Measurements from ENCODE around the gene SHISAL1.

The SHISAL1 gene

DNA sequence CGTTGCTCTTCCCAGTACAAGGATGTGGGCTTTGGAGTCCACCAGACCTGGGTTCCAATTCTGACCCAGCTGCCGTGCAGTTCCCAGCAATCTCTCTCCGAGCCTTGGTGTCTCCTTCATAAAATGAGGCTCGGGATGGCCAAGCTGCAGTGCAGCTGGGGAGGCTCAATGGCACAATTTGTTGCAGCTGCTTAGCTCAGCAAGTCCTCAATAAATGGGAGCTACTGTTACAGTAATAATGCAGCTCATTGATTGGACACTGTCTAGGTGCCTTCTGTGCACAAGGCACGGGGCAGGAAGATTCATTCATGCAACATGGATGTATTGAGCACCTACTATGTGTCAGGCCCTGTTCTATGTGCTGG is 37.1 kb downstream of the SHISAL1 start:
- Histone ChIP-seq H3K4me2 (ENCODE audit: low read length) (no peak overlapping the region), H3K9ac (no peak overlapping the region), H2AFZ (no peak overlapping the region), H3K9me3 (ENCODE audit: control insufficient read depth, low read length) (no peaks in the 10 kb centered on the region), H3K27me3 (ENCODE audit: control insufficient read depth, insufficient read depth, low read length) (no peaks in the 10 kb centered on the region), H3K27ac (no peak overlapping the region), H3K79me2 (no peaks in the 10 kb centered on the region), H3K36me3 (ENCODE audit: control insufficient read depth, insufficient read depth, low read length) (no peaks in the 10 kb centered on the region), H3K4me3 (ENCODE audit: low read depth, low read length) (no peak overlapping the region), H3K4me1 (no peaks in the 10 kb centered on the region)
- TF ChIP-seq, protein P1, sequence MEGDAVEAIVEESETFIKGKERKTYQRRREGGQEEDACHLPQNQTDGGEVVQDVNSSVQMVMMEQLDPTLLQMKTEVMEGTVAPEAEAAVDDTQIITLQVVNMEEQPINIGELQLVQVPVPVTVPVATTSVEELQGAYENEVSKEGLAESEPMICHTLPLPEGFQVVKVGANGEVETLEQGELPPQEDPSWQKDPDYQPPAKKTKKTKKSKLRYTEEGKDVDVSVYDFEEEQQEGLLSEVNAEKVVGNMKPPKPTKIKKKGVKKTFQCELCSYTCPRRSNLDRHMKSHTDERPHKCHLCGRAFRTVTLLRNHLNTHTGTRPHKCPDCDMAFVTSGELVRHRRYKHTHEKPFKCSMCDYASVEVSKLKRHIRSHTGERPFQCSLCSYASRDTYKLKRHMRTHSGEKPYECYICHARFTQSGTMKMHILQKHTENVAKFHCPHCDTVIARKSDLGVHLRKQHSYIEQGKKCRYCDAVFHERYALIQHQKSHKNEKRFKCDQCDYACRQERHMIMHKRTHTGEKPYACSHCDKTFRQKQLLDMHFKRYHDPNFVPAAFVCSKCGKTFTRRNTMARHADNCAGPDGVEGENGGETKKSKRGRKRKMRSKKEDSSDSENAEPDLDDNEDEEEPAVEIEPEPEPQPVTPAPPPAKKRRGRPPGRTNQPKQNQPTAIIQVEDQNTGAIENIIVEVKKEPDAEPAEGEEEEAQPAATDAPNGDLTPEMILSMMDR (IDR thresholded peaks at IDR 0.05): no peak

DNA sequence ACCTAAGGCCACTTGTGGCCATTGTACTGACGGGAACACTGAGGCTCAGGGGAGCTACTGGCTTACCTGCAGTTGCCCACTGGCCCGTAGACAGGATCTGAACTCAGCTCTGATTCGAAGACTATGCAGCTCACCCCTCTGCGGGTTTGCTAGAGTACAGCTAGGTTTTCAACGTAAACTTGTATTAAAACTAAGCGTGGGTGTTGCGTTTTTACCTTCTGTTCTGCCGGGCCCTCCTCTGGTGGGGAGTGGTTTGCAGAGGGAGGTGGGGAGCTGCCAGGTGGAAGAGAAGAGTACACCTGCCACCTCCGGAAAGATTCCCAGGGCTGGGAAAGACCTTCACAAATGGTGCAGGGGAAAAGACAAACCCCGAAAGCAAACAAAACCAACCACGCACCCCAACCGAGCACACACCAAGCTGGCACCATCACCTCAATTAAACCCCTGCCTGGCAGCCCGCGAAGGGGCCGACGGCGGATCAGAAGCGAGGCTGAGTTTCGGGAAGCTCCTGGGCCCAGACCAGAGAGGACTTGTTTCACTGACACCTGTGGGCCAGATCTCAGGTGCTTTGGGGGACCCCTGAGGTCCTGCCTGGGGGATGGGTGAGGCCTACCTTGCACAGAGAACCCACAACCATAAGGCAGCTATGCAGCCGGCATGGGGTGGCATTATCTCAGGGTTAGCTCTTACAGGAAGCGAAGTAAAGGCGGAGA is 37.7 kb downstream of the SHISAL1 start:
- Histone ChIP-seq H3K9me3 (ENCODE audit: control insufficient read depth, low read length) (no peaks in the 10 kb centered on the region), H3K36me3 (ENCODE audit: control insufficient read depth, insufficient read depth, low read length) (no peaks in the 10 kb centered on the region), H3K79me2 (no peaks in the 10 kb centered on the region), H3K27ac (no peak overlapping the region), H3K27me3 (ENCODE audit: control insufficient read depth, insufficient read depth, low read length) (no peaks in the 10 kb centered on the region), H3K4me1 (no peaks in the 10 kb centered on the region), H3K4me3 (ENCODE audit: low read depth, low read length) (no peak overlapping the region), H3K9ac (no peak overlapping the region), H2AFZ (no peak overlapping the region), H3K4me2 (ENCODE audit: low read length) (no peak overlapping the region)
- TF ChIP-seq, protein P1 (IDR thresholded peaks at IDR 0.05): no peak

DNA sequence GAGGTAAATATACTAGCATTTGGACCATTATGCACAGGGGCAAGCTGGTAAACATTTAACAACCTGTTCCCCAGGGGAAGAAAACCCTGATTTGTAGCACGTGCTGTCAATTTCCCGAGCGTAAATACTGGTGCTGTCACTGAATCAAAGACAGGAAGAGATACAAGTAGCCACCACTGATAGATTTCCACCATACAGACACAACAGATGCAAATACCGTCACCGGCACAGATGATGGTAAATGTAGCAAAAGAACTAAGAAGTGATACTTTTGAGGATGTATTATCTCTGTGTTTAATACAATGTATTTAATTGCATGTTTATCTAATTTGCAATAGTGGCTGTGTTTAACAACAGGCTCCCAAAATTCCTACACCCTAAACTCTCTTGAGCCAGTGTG is 39.6 kb downstream of the SHISAL1 start:
- no peaks in the 10 kb centered on the region for H3K79me2 ChIP-seq
- no peak overlapping the region for H2AFZ ChIP-seq
- H3K27me3 ChIP-seq (ENCODE audit: control insufficient read depth, insufficient read depth, low read length): no peaks in the 10 kb centered on the region
- no peak overlapping the region for H3K9ac ChIP-seq
- no peak overlapping the region for H3K4me3 ChIP-seq (ENCODE audit: low read depth, low read length)
- H3K9me3 ChIP-seq (ENCODE audit: control insufficient read depth, low read length): no peaks in the 10 kb centered on the region
- H3K4me1 ChIP-seq: no peaks in the 10 kb centered on the region
- H3K36me3 ChIP-seq (ENCODE audit: control insufficient read depth, insufficient read depth, low read length): no peaks in the 10 kb centered on the region
- no peak overlapping the region for H3K27ac ChIP-seq
- H3K4me2 ChIP-seq (ENCODE audit: low read length): no peak overlapping the region
- TF ChIP-seq, protein P1 (IDR thresholded peaks at IDR 0.05): no peak

DNA sequence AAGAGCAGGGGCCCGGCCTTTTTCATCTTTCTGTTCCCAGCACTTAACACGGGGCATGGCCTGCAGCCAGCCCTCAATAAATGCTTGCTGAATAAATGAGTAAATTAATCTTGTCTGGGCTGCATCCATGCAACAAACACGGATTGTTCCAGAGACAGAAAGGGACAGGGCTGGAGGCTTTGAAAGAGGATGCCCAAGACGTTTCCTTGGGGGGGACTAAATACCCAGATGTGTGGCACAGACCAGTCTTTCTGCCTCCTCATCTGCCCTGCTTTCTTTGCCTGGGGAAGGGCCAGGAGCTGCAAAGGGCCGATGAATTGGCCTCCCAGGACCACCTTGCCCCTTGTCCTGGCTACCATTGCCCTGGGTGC is 40.4 kb downstream of the SHISAL1 start:
- H3K27ac ChIP-seq: no peak overlapping the region
- H3K36me3 ChIP-seq (ENCODE audit: control insufficient read depth, insufficient read depth, low read length): no peaks in the 10 kb centered on the region
- no peaks in the 10 kb centered on the region for H3K9me3 ChIP-seq (ENCODE audit: control insufficient read depth, low read length)
- TF ChIP-seq, protein P1 (IDR thresholded peaks at IDR 0.05): no peak
- no peaks in the 10 kb centered on the region for H3K4me1 ChIP-seq
- no peak overlapping the region for H3K4me2 ChIP-seq (ENCODE audit: low read length)
- H3K27me3 ChIP-seq (ENCODE audit: control insufficient read depth, insufficient read depth, low read length): no peaks in the 10 kb centered on the region
- H2AFZ ChIP-seq: no peak overlapping the region
- H3K4me3 ChIP-seq (ENCODE audit: low read depth, low read length): no peak overlapping the region
- no peak overlapping the region for H3K9ac ChIP-seq
- H3K79me2 ChIP-seq: no peaks in the 10 kb centered on the region

DNA sequence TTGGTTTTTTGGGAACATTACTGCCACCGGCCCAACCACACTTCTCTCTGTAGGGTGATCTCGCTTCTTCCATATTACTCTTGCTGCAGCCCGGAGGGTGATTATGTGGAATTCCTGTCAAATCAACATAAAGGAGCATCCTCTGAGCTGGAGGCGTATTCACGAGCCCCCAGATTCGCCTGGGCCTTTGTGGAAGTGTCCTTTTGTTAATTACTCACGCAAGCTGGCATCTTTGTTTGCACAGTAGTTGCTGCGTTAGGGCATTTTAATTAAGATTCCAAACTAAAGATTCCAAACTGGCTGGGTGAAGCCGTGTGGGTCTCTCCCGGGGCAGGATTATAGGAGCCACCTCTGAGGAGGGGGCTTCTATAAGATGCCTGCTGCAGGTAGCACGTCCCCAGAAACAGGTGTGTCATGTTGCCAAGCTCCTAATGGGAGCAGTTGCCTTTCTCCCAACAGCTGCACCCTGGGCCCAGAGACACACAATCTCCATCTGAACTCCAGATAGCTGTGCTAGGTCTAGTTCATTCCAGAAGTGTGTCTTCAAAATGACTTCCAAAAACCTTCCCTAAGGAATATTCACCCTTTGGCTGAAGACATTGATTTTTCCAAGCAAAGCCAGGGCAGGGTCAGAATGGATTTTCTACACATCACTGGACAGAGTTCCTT is 40.9 kb downstream of the SHISAL1 start:
- TF ChIP-seq, protein P1 (IDR thresholded peaks at IDR 0.05): no peak
- Histone ChIP-seq H3K4me1 (no peaks in the 10 kb centered on the region), H3K27ac (no peak overlapping the region)

More for the DNA sequence above, 40.9 kb downstream of the SHISAL1 start:
- Histone ChIP-seq H3K36me3 (ENCODE audit: control insufficient read depth, insufficient read depth, low read length) (no peaks in the 10 kb centered on the region), H3K9ac (no peak overlapping the region), H3K4me2 (ENCODE audit: low read length) (no peak overlapping the region), H3K27me3 (ENCODE audit: control insufficient read depth, insufficient read depth, low read length) (no peaks in the 10 kb centered on the region), H3K79me2 (no peaks in the 10 kb centered on the region), H3K4me3 (ENCODE audit: low read depth, low read length) (no peak overlapping the region), H3K9me3 (ENCODE audit: control insufficient read depth, low read length) (no peaks in the 10 kb centered on the region), H2AFZ (no peak overlapping the region)
